NCI-H187 (cell line): Measurements from ENCODE around the gene CALCA.
"Not testable (repeated sequence)": the region's sequence is repeated elsewhere in the genome, so short reads cannot be mapped to it uniquely, and the experiment has no call there.

Source experiments
- DNase-seq, 2 experiments: peaks; one replicate each; lab custom pipeline; 2025; lab: John Stamatoyannopoulos, UW

Gene CALCA

GRCh38 chr11:14971865-14972580, at the start of gene CALCA:
CALCA (minus strand) TSS chr11:14972351; CDS start chr11:14971192, 1,159 bp downstream.
- no peak for DNase-seq

- no peak for DNase-seq
Measured at GRCh38 chr11:15016200-15016599, 44.0 kb upstream of the CALCA start.

GRCh38 chr11:15011776-15012345, 39.7 kb upstream of the CALCA start:
- no peak for DNase-seq

GRCh38 chr11:15010865-15011264, 38.7 kb upstream of the CALCA start:
- DNase-seq = no peak

GRCh38 chr11:15006139-15006759, 34.1 kb upstream of the CALCA start:
- peak in 1 of 2 experiments; percentile 36 for DNase-seq

GRCh38 chr11:14988133-14988532, 16.0 kb upstream of the CALCA start:
- DNase-seq = not testable (repeated sequence)

- no peak for DNase-seq
Measured at GRCh38 chr11:14981507-14981906, 9.4 kb upstream of the CALCA start.

- no peak for DNase-seq
Measured at GRCh38 chr11:14980854-14981253, 8.7 kb upstream of the CALCA start.

- DNase-seq = no peak
Measured at GRCh38 chr11:14977101-14977880, 5.1 kb upstream of the CALCA start.

GRCh38 chr11:14975252-14975587, 3.1 kb upstream of the CALCA start:
- no peak for DNase-seq

GRCh38 chr11:14974515-14975251, 2.5 kb upstream of the CALCA start:
- no peak for DNase-seq

GRCh38 chr11:14973621-14974514, 1.7 kb upstream of the CALCA start:
- no peak for DNase-seq

GRCh38 chr11:14972581-14973495, 687 bp upstream of the CALCA start:
- DNase-seq = peak; percentile 55

- DNase-seq = no peak
Measured at GRCh38 chr11:14969901-14970323, 2.2 kb downstream of the CALCA start.

GRCh38 chr11:14967581-14968243, 4.4 kb downstream of the CALCA start:
- DNase-seq = peak; percentile 56 to 85

GRCh38 chr11:14956111-14956510, 16.0 kb downstream of the CALCA start:
- DNase-seq = no peak

GRCh38 chr11:14954581-14954980, 17.6 kb downstream of the CALCA start:
- DNase-seq = no peak

- DNase-seq = no peak
Measured at GRCh38 chr11:14953904-14954303, 18.2 kb downstream of the CALCA start.

GRCh38 chr11:14949437-14950147, 22.6 kb downstream of the CALCA start:
- DNase-seq = no peak
